Measurements from ENCODE around the gene SPACA7.

Gene SPACA7

GRCh38 chr13:112450118-112450903 is 74.2 kb downstream of the SPACA7 start:
- DNase-seq = no peak

GRCh38 chr13:112450904-112451240 is 74.7 kb downstream of the SPACA7 start:
- no peak for DNase-seq

GRCh38 chr13:112451512-112452379 is 75.6 kb downstream of the SPACA7 start:
- no peak for DNase-seq

- no peak for DNase-seq
These were observed 76.4 kb downstream of the SPACA7 start for GRCh38 chr13:112452380-112453206.

- no peak for DNase-seq
These were observed 77.2 kb downstream of the SPACA7 start for GRCh38 chr13:112453207-112453829.

- DNase-seq = no peak
These were observed 77.9 kb downstream of the SPACA7 start for GRCh38 chr13:112453874-112454647.

- DNase-seq = no peak
These were observed 78.6 kb downstream of the SPACA7 start for GRCh38 chr13:112454648-112455334.

GRCh38 chr13:112455476-112456059 is 79.4 kb downstream of the SPACA7 start:
- no peak for DNase-seq

- no peak for DNase-seq
These were observed 80.2 kb downstream of the SPACA7 start for GRCh38 chr13:112456138-112457056.

- no peak for DNase-seq
These were observed 80.9 kb downstream of the SPACA7 start for GRCh38 chr13:112457081-112457480.

- no peak for DNase-seq
These were observed 81.3 kb downstream of the SPACA7 start for GRCh38 chr13:112457485-112457884.

GRCh38 chr13:112462408-112462807 is 86.3 kb downstream of the SPACA7 start:
- DNase-seq = no peak

- DNase-seq = no peak
These were observed 88.6 kb downstream of the SPACA7 start for GRCh38 chr13:112464720-112465119.

GRCh38 chr13:112465251-112466131 is 89.3 kb downstream of the SPACA7 start:
- no peak for DNase-seq

GRCh38 chr13:112466132-112467058 is 90.2 kb downstream of the SPACA7 start:
- no peak for DNase-seq

- no peak for DNase-seq
These were observed 91.1 kb downstream of the SPACA7 start for GRCh38 chr13:112467236-112467635.

- DNase-seq = no peak
These were observed 91.9 kb downstream of the SPACA7 start for GRCh38 chr13:112468069-112468468.

All from activated naive CD4-positive, alpha-beta T cell (primary cell).